ENCODE data around the gene ARIH1.

ARIH1 gene

GRCh38 chr15:72536506-72536905 lies 62.4 kb downstream of the ARIH1 start:
- in situ Hi-C loops (cut with MboI; ENCODE audit: low sequenced_read_pairs), result no loop called here

GRCh38 chr15:72538931-72539330 lies 64.8 kb downstream of the ARIH1 start:
- in situ Hi-C loops (cut with MboI; ENCODE audit: low sequenced_read_pairs), result no loop called here

- in situ Hi-C loops (cut with MboI; ENCODE audit: low sequenced_read_pairs), result no loop called here
Measured at GRCh38 chr15:72540606-72541237, 66.6 kb downstream of the ARIH1 start.

- in situ Hi-C loops (cut with MboI; ENCODE audit: low sequenced_read_pairs), result no loop called here
Measured at GRCh38 chr15:72541674-72542073, 67.5 kb downstream of the ARIH1 start.

- in situ Hi-C loops (cut with MboI; ENCODE audit: low sequenced_read_pairs), result no loop called here
Measured at GRCh38 chr15:72545156-72545555, 71.0 kb downstream of the ARIH1 start.

- in situ Hi-C loops (cut with MboI; ENCODE audit: low sequenced_read_pairs), result no loop called here
Measured at GRCh38 chr15:72554471-72555425, 80.6 kb downstream of the ARIH1 start.

GRCh38 chr15:72559781-72560180 lies 85.7 kb downstream of the ARIH1 start:
- in situ Hi-C loops (cut with MboI; ENCODE audit: low sequenced_read_pairs), result no loop called here

- in situ Hi-C loops (cut with MboI; ENCODE audit: low sequenced_read_pairs), result no loop called here
Measured at GRCh38 chr15:72560458-72560857, 86.3 kb downstream of the ARIH1 start.

GRCh38 chr15:72562386-72562785 lies 88.3 kb downstream of the ARIH1 start:
- in situ Hi-C loops (cut with MboI; ENCODE audit: low sequenced_read_pairs), result no loop called here

- in situ Hi-C loops (cut with MboI; ENCODE audit: low sequenced_read_pairs), result no loop called here
Measured at GRCh38 chr15:72562878-72563277, 88.7 kb downstream of the ARIH1 start.

- in situ Hi-C loops (cut with MboI; ENCODE audit: low sequenced_read_pairs), result no loop called here
Measured at GRCh38 chr15:72564091-72564490, 90.0 kb downstream of the ARIH1 start.

- in situ Hi-C loops (cut with MboI; ENCODE audit: low sequenced_read_pairs), result no loop called here
Measured at GRCh38 chr15:72566973-72567372, 92.8 kb downstream of the ARIH1 start.

- in situ Hi-C loops (cut with MboI; ENCODE audit: low sequenced_read_pairs), result no loop called here
Measured at GRCh38 chr15:72570059-72570458, 95.9 kb downstream of the ARIH1 start.

- in situ Hi-C loops (cut with MboI; ENCODE audit: low sequenced_read_pairs), result no loop called here
Measured at GRCh38 chr15:72579814-72580213, 105.7 kb downstream of the ARIH1 start.

GRCh38 chr15:72584006-72584405 lies 109.9 kb downstream of the ARIH1 start:
- in situ Hi-C loops (cut with MboI; ENCODE audit: low sequenced_read_pairs), result no loop called here

GRCh38 chr15:72585025-72585424 lies 110.9 kb downstream of the ARIH1 start:
- in situ Hi-C loops (cut with MboI; ENCODE audit: low sequenced_read_pairs), result no loop called here

GRCh38 chr15:72585476-72586058 lies 111.4 kb downstream of the ARIH1 start:
- in situ Hi-C loops (cut with MboI; ENCODE audit: low sequenced_read_pairs), result no loop called here

- in situ Hi-C loops (cut with MboI; ENCODE audit: low sequenced_read_pairs), result no loop called here
Measured at GRCh38 chr15:72588096-72588495, 114.0 kb downstream of the ARIH1 start.

GRCh38 chr15:72590427-72590826 lies 116.3 kb downstream of the ARIH1 start:
- in situ Hi-C loops (cut with MboI; ENCODE audit: low sequenced_read_pairs), result no loop called here

GRCh38 chr15:72591361-72591760 lies 117.2 kb downstream of the ARIH1 start:
- in situ Hi-C loops (cut with MboI; ENCODE audit: low sequenced_read_pairs), result no loop called here

- in situ Hi-C loops (cut with MboI; ENCODE audit: low sequenced_read_pairs), result no loop called here
Measured at GRCh38 chr15:72592097-72592496, 118.0 kb downstream of the ARIH1 start.

- in situ Hi-C loops (cut with MboI; ENCODE audit: low sequenced_read_pairs), result no loop called here
Measured at GRCh38 chr15:72592676-72593075, 118.5 kb downstream of the ARIH1 start.

Data from hTERT RPE-1 (cell line).